GM18502 (cell line): Measurements from ENCODE around the gene TLCD4.
"Not testable (repeated sequence)": the region's sequence is repeated elsewhere in the genome, so short reads cannot be mapped to it uniquely, and the experiment has no call there.

Source experiments
- ATAC-seq: cut with Tn5 transposase; IDR thresholded peaks from one replicate; pipeline ENCODE4 v1.9.1; 2021; ENCODE audit warnings: mild to moderate bottlenecking; ENCODE audit not compliant: unreplicated experiment, poor library complexity

The TLCD4 gene

DNA sequence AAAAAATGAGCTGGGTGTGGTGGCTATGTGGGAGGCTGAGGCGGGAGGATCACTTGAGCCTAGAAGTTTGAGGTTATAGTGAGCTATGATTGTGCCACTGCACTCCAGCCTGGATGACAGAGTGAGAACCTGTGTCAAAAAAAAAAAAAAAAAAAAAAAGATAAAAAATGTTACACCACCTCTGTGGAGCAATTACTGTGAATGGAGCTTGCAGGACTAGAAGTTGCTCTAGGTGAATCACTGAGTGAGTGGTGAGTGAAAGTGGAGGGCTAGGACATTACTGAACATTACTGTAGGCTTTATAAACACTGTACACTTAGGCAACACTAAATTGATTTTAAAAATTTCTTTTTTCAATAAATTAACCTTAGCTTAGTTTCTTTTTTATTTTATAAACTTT, 21.9 kb downstream of the TLCD4 start:
- ATAC-seq = no peak

DNA sequence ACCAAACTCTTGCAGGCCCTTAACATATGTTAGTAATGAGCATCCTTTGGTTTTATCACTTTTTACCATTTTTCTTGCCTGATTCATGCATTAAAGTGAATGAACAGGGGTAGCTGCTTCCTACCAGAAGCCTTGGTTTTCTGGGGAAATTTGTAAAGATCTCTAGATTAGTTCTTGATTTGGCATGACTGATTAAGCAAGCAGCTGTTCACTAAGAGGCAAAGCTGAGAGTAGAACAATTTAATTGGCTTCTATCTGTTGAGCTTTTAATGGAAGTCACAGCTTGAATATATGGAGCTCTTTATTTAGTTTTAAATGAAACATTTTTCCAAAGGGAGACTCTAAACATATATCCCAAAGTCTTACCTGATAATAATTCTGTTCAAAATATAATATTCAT, 23.6 kb downstream of the TLCD4 start:
- no peak for ATAC-seq

DNA sequence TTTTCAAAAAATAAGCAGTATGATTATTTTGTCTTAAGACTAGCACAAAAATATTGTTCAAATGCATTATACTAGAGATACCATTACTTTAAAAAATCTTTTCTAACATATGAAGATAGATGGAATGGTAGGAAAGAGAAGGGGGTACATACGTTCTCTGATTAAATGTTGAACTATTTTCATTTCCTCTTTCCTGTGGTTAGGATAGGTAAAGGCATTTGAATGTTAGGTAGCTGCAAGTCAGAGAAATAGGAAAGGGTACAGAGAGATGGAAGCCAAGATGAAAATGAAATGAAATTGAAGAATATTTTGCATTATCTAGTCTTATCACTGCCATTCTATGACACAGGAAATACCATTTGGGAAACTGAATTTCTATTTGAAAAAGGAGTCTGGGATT, 28.3 kb downstream of the TLCD4 start:
- no peak for ATAC-seq

- ATAC-seq = peak; percentile 65
These were observed 29.5 kb downstream of the TLCD4 start for GRCh38 chr1:95146637-95147036.

GRCh38 chr1:95154096-95154495, 36.9 kb downstream of the TLCD4 start:
- ATAC-seq = no peak

- ATAC-seq = not testable (repeated sequence)
These were observed 48.4 kb downstream of the TLCD4 start for GRCh38 chr1:95165569-95165968.
